Neural crest cell (in vitro differentiated cells): Measurements from ENCODE around the gene DEDD2. TPM values are rescaled to one million over a fixed set of nuclear protein-coding genes. Genes with fewer than 3 reads are reported as not detected.
A peak's percentile ranks its signal among the peaks of the same experiment; 100 is the strongest.

ENCODE experiments used
- DNase-seq: peaks from one replicate; pipeline ENCODE4 v3.0.0; 2021; ENCODE audit warnings: low read depth, mixed read lengths, low spot score
- H3K27ac Mint-ChIP-seq: one replicate; pipeline ENCODE4 v1.8.0; 2021; ENCODE audit warnings: mild to moderate bottlenecking, mixed read lengths; ENCODE audit not compliant: unreplicated experiment
- H3K27me3 Mint-ChIP-seq: 2 replicates; pipeline ENCODE4 v1.8.0; 2021; ENCODE audit warnings: low read depth, mild to moderate bottlenecking, mixed read lengths
- H3K36me3 Mint-ChIP-seq: 2 replicates; pipeline ENCODE4 v1.8.0; 2021; ENCODE audit warnings: low read depth, mild to moderate bottlenecking, mixed read lengths
- H3K4me1 Mint-ChIP-seq: 2 replicates; pipeline ENCODE4 v1.8.0; 2021; ENCODE audit warnings: mixed read lengths
- H3K4me3 Mint-ChIP-seq: one replicate; pipeline ENCODE4 v1.8.0; 2021; ENCODE audit warnings: mild to moderate bottlenecking, mixed read lengths
- H3K9me3 Mint-ChIP-seq: 2 replicates; pipeline ENCODE4 v1.8.0; 2021; ENCODE audit warnings: mixed read lengths
- total RNA-seq: library from RNA; stranded (reverse); gene quantifications from 2 replicates; pipeline ENCODE4 v1.2.1, GENCODE V29; 2021
- TF ChIP-seq, protein P1 (sequence below): fragments of 200-600 bp; sonication (generic); conservative IDR thresholded peaks from 2 replicates; pipeline ENCODE4 v1.5.0; 2021; ENCODE audit warnings: antibody characterized with exemption, mild to moderate bottlenecking

The DEDD2 gene
- total RNA-seq, 1 donor from 2014 or later = 21.5 TPM

DNA sequence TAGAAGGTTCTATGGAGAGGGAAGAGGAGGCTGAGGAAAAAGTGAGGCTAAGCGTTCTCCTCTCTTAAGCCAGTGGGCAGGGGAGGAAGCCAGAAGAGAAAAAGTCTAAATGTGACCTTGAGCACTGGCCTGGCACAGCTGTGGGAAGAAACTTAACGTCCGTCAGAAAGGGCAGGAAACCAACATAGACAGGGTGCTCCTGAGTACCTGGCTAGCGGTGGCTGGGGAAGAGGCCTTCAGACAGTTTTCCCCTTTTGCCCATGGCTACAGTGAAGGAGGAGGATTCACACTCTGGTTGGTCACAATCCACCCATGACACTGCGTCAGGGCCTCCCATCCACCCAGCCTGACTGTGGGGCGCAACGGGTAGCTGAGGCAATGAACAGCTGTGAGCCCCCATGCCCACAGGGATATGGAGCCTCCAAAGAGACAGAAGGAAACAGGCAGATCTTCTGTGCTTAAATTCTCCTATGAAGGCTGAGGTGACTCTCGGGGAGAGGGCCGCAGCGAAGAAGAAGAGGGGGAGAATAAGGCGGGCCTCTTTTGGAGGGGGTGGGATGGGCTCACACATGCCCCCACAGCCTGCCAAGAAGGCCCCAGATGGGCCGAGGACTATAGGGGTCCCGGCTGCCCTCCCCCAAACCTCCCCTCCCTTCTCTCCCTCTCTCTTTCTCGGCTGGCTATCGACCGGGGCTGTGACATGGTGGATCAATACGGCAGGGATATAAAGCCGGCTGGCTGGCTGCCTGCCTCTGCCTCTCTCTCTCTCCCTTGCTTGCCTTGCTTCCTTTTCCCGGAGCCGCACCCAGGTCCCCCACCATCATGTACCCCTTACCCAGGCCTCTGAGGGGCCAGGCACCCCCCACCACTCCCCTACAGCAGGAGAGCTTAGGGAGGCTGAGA lies 65.4 kb downstream of the DEDD2 start:
- peaks cover 54% of the 10 kb centered on the region for H3K4me1 Mint-ChIP-seq
- TF ChIP-seq, protein P1, sequence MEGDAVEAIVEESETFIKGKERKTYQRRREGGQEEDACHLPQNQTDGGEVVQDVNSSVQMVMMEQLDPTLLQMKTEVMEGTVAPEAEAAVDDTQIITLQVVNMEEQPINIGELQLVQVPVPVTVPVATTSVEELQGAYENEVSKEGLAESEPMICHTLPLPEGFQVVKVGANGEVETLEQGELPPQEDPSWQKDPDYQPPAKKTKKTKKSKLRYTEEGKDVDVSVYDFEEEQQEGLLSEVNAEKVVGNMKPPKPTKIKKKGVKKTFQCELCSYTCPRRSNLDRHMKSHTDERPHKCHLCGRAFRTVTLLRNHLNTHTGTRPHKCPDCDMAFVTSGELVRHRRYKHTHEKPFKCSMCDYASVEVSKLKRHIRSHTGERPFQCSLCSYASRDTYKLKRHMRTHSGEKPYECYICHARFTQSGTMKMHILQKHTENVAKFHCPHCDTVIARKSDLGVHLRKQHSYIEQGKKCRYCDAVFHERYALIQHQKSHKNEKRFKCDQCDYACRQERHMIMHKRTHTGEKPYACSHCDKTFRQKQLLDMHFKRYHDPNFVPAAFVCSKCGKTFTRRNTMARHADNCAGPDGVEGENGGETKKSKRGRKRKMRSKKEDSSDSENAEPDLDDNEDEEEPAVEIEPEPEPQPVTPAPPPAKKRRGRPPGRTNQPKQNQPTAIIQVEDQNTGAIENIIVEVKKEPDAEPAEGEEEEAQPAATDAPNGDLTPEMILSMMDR = no peak

DNA sequence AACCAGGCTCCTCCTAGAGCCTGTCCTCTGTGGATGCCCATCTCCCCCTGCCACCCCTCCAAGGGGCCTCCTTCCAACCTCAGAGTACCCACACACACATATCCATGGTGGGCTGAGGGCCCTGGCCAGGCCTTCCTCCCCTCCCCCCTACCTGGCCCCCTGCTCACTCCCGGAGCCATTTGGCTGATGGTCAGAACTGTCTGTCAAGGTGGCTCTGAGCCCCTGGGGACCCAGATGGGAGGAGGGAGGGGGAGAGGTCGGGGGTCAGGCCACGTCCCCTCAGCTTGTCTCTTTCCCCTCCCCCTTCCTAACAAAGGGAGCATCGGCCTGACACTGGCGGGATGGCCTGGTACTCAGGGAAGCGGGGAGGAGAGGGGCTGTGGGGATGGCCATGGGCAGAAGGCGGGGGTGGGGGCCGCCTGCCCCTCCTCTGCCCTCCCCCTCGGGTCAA lies 66.5 kb downstream of the DEDD2 start:
- Mint-ChIP-seq H3K27ac (no peak overlapping the region), H3K36me3 (no peaks in the 10 kb centered on the region), H3K9me3 (no peaks in the 10 kb centered on the region), H3K4me1 (peaks cover 50% of the 10 kb centered on the region), H3K27me3 (peaks cover 67% of the 10 kb centered on the region), H3K4me3 (no peak overlapping the region)
- TF ChIP-seq, protein P1 = no peak
- DNase-seq = peak; percentile 34

More for the DNA sequence above, 65.4 kb downstream of the DEDD2 start:
- no peaks in the 10 kb centered on the region for H3K36me3 Mint-ChIP-seq
- no peak overlapping the region for H3K27ac Mint-ChIP-seq
- H3K27me3 Mint-ChIP-seq = peaks cover 64% of the 10 kb centered on the region
- DNase-seq = no peak
- peak overlapping the region; percentile 42 for H3K4me3 Mint-ChIP-seq
- H3K9me3 Mint-ChIP-seq = no peaks in the 10 kb centered on the region

DNA sequence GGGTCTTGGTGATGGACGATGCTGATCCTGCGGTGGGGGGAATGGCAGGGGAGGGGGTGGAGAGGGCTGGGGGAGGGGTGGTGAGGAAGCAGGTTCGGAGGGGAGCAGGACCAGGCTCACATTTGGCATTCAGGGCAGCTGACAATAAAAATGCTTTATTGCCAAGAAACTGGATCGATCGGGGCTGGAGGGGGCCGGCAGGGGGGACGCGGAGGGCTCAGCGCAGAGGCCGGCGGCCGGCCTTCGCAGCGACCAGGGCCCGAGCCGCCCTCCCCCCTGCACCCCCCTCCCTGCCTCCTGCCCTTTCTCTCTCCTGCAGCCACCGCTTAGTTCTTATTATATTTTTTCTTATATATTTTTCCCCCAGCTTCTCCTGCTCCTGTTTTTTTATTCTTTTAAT lies 67.1 kb downstream of the DEDD2 start:
- Mint-ChIP-seq H3K9me3 (no peaks in the 10 kb centered on the region), H3K4me1 (peaks cover 44% of the 10 kb centered on the region), H3K27ac (no peak overlapping the region), H3K27me3 (peaks cover 64% of the 10 kb centered on the region), H3K4me3 (no peak overlapping the region), H3K36me3 (no peaks in the 10 kb centered on the region)
- TF ChIP-seq, protein P1 = no peak
- DNase-seq = no peak

DNA sequence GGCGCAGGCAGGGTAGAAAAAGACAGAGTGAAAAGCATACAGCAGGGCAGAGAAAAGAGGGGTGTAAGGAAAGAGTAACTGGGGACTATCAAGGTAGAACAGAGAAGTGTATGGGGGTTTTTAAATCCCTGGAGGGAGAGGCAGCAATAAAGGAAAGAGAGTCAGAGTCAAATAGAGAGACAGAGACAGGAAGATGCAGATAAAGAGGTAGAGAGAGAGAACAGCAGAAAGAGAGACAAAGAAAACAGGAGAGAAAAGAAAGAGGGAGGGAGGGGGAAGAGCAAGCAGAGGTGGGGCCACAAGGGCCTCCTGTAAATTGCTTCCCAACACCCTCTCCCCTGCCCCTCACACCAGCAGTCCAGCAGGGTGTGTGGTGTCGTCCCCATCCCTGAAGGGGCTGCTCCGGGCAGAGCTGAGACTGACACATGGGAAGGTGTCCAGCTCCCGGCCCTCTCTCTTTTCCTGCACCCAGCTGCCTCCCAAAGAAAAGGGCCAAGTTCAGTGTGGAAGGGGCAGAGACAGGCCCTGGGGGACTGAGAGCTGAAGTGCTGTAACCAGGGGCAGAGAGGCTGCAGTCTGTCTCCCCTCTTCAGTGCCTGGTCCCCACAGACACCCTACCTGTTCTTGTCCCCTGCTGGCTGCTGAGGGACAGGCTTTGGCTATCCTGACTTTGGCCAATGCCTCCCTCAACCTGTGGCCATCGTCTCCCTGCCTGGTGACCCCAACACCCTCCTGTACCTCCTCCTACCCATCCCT lies 67.9 kb downstream of the DEDD2 start:
- Mint-ChIP-seq H3K36me3 (no peaks in the 10 kb centered on the region), H3K27ac (no peak overlapping the region), H3K27me3 (peaks cover 63% of the 10 kb centered on the region), H3K4me1 (peaks cover 38% of the 10 kb centered on the region), H3K4me3 (peak overlapping the region; percentile 1), H3K9me3 (no peaks in the 10 kb centered on the region)
- DNase-seq = no peak
- TF ChIP-seq, protein P1 = no peak

Other genes with a start within 250 kb of the DEDD2 start
- 22.9 and 23.2 TPM in 2 replicates for gene ATP1A3, start 223.4 kb downstream of the DEDD2 start, total RNA-seq
- gene GRIK5, start 147.5 kb downstream of the DEDD2 start, total RNA-seq = 3.7 and 3.8 TPM in 2 replicates
- gene ZNF574, start 141.5 kb downstream of the DEDD2 start, total RNA-seq = 25.6 and 26.0 TPM in 2 replicates
- 2.3 and 2.5 TPM in 2 replicates for gene POU2F2, start 85.2 kb downstream of the DEDD2 start, total RNA-seq
- 18.4 and 24.2 TPM in 2 replicates for gene ZNF526, start 2.6 kb upstream of the DEDD2 start, total RNA-seq
- 66.1 and 68.0 TPM in 2 replicates for gene GSK3A, start 24.9 kb upstream of the DEDD2 start, total RNA-seq
- 102 and 105 TPM in 2 replicates for gene ERF, start 37.5 kb upstream of the DEDD2 start, total RNA-seq
- gene CIC, start 51.6 kb upstream of the DEDD2 start, total RNA-seq = 91.6 and 93.4 TPM in 2 replicates
- gene PRR19, start 84.5 kb upstream of the DEDD2 start, total RNA-seq = 2.2 and 2.8 TPM in 2 replicates
- gene PAFAH1B3, start 84.9 kb upstream of the DEDD2 start, total RNA-seq = 166 and 173 TPM in 2 replicates
- 18.4 and 19.4 TPM in 2 replicates for gene TMEM145, start 95.6 kb upstream of the DEDD2 start, total RNA-seq
- 38.0 and 39.2 TPM in 2 replicates for gene MEGF8, start 108.0 kb upstream of the DEDD2 start, total RNA-seq
- gene CNFN, start 172.6 kb upstream of the DEDD2 start, total RNA-seq = 2.2 and 3.6 TPM in 2 replicates
- gene LIPE, start 209.7 kb upstream of the DEDD2 start, total RNA-seq = 24.5 and 29.1 TPM in 2 replicates
- gene CXCL17, start 225.3 kb upstream of the DEDD2 start, total RNA-seq = not detected in 2 replicates